GM12891 (cell line): Measurements from ENCODE around the gene CDH13.

Experiments
- DNase-seq: peaks from one replicate; pipeline ENCODE4 v3.0.0; 2011; ENCODE audit warnings: low spot score; ENCODE audit not compliant: insufficient read length
- FAIRE-seq: peaks from 2 replicates; lab custom pipeline; 2011; peaks lifted over from hg19 to GRCh38; lab: Jason Lieb, UNC
- PAX5 ChIP-seq: IDR thresholded peaks from 2 replicates; pipeline ENCODE4 v1.6.1; 2011; ENCODE audit warnings: low read length, moderate library complexity, mild to moderate bottlenecking; ENCODE audit not compliant: insufficient read depth, severe bottlenecking
- POLR2A ChIP-seq: IDR thresholded peaks from 2 replicates; pipeline ENCODE4 v1.6.1; 2011; ENCODE audit warnings: low read depth, low read length, control low read depth
- POLR2AphosphoS5 ChIP-seq: IDR thresholded peaks from 2 replicates; pipeline ENCODE4 v1.6.1; 2011; ENCODE audit warnings: low read depth, low read length, control low read depth
- POU2F2 ChIP-seq: IDR thresholded peaks from 2 replicates; pipeline ENCODE4 v1.6.1; 2011; ENCODE audit warnings: low read depth, mild to moderate bottlenecking, control low read depth, low read length, moderate library complexity
- SPI1 ChIP-seq: IDR thresholded peaks from 2 replicates; pipeline ENCODE4 v1.6.1; 2011; ENCODE audit warnings: low read depth, low read length, control low read depth
- TAF1 ChIP-seq: IDR thresholded peaks from 2 replicates; pipeline ENCODE4 v1.6.1; 2011; ENCODE audit warnings: low read depth, low read length, control low read depth

CDH13 gene

DNA sequence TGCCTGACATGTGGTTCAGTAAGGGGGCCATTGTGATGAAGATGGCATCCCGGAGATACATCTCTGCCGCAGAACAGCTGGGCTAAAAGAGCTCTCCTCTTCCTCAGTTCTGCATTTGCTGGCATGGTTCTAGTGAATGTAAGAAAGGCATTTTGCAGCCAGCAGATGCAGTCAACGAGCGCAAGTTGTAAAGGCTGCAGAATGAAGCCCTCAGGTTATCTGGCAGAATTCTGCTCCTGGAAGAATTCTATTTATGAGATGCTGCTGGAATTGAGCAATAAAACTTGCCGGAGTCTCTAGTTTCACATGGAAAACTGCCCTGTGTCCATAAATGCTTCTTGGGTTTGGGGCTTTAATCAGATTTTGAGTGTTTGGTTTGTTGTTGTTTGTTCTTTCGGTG is 1004.2 kb downstream of the CDH13 start:
- FAIRE-seq (no peak), DNase-seq (no peak)
- no peak for TF ChIP-seq SPI1

DNA sequence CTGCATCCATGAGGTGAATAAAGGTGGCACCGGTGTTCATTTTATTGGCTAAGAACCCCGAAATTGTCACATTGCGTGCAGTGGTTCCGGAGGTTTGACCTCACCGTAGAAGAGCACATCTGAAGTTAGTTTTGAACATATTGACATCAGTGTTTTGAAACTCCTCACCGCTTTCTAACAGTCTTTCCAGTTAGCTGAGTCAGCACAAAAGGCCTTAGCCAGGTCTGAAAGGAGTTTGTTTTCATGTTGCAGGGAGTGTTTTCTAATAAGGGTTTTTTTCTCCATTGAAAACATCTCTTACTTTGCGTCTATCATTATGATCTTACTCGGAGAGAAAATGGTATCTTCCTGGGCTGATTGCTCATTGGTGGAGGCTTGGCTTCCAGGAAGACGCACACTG is 1006.5 kb downstream of the CDH13 start:
- FAIRE-seq (no peak), DNase-seq (no peak)
- TF ChIP-seq POLR2A (no peak), POU2F2 (no peak), POLR2AphosphoS5 (no peak), TAF1 (no peak), SPI1 (no peak), PAX5 (no peak)

DNA sequence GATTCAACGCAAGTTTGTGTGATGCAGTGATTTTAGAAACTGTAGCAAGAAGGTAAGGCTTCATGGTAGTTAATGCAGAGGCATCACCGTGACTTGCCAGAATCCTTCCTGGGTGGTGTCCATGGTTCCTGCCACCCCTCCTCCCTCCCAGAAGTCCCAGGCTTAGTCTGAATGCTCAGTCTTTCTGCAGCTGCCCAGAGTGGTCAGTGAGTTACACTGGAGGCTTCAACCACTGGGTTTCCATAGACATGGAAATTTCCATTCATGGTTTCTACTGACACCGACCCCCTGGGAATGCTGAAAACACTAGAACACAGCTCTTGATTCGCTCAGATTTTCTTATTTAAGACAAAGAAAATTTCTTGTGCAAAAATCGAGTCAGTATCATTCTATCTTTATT is 1021.6 kb downstream of the CDH13 start:
- DNase-seq: no peak
- no peak for FAIRE-seq
- TF ChIP-seq POLR2AphosphoS5 (no peak), SPI1 (no peak), PAX5 (no peak), TAF1 (no peak), POLR2A (no peak), POU2F2 (no peak)

DNA sequence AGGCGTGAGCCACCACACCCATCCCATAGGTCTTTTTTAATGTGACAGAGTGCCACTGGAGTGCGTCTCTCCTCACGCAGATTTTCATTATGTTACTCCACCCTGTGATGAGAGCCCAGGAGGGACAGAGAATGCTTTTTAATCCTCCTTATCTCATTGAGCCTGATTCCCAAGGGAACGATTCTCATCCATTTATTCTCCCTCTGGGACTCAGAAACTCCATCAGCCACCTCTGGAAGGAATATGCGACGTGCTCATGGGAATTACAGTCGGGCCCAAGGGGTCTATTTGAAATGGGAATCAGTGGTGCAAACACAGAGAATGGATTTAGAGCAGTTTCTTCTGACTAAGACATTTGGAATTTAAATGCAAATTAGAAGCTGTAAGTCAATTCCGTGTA is 1025.1 kb downstream of the CDH13 start:
- no peak for FAIRE-seq
- TF ChIP-seq PAX5 (no peak), TAF1 (no peak), SPI1 (no peak)
- no peak for DNase-seq

DNA sequence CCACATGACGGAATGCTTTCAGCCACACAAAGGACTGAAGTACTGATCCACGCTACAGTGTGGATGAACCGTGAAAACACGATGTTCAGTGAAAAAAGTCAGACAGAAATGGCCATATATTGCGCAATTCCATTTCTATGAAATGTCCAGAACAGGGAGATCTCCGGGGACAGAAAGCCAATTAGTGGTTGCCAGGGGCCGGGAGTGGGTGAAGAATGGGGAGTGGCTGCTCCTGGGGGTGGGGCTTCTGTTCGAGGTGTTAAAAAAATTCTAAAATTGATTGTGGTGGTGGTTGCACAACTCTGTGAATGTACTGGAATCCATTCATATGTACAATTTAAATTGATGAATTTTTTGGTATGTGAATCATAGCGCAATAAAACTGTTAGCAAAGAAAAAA is 1026.2 kb downstream of the CDH13 start:
- TF ChIP-seq SPI1 (no peak), POLR2AphosphoS5 (no peak), POLR2A (no peak), TAF1 (no peak), POU2F2 (no peak), PAX5 (no peak)
- DNase-seq: no peak
- no peak for FAIRE-seq

DNA sequence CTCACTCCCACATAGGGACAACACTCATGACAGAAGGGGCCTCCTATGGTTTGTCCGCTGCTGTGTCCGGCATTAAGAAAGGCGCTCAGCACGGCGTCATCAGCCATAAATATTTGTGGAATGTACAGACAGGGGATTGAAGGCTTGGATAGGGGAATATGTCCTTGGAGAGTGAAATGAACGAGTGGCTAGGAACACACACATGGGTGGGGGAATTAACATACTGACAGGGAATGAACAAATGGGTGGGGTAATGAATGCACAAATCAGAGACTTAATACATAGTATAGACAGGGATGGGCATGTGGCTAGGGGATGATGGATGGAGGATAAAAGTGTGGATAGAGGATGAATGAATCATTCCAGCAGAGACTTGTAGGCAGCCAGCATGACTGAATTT is 1027.0 kb downstream of the CDH13 start:
- no peak for DNase-seq
- FAIRE-seq: no peak
- TF ChIP-seq POLR2A (no peak), PAX5 (no peak), POLR2AphosphoS5 (no peak), POU2F2 (no peak), TAF1 (no peak), SPI1 (no peak)

DNA sequence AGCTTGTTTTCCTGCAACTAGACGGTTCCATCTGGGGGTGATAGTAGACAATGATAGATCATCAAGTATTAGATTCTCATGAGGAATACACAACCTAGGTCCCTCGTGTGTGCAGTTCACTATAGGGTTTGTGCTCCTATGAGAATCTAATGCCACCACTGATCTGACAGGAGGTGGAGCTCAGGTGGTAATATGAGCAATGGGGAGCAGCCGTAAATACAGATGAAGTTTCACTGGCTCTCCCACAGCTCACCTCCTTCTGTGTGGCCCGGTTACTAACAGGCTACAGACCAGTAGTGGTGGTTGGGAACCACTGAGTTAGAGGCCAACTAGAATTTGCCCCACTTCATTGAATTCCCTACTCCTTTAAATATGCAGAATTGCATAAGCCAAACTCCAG is 1033.5 kb downstream of the CDH13 start:
- DNase-seq: no peak
- TF ChIP-seq POLR2AphosphoS5 (no peak), TAF1 (no peak)
- no peak for FAIRE-seq

DNA sequence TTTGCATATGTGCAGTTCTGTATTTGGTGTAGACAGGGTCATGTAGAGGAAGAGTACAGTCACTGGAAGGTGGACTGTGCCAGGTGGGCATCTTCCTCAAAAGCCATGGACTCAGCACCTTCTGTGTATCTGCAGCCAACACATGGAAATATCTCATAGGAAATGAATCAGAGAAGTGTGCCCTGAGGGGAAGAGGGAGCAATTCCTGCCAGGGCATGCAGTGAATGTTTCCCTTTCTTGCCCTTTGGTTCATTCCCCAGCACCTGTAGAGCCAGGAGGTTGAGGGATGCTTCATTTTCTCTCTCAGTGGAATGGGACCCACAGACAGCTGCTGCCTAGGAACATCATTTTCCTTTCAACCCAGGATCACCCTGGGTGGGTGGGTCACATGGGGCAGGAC is 1034.9 kb downstream of the CDH13 start:
- DNase-seq (no peak), FAIRE-seq (no peak)
- TF ChIP-seq TAF1: no peak
- no peak for TF ChIP-seq PAX5
- TF ChIP-seq POLR2AphosphoS5: no peak
- no peak for TF ChIP-seq POLR2A
- no peak for TF ChIP-seq SPI1
- TF ChIP-seq POU2F2: no peak

DNA sequence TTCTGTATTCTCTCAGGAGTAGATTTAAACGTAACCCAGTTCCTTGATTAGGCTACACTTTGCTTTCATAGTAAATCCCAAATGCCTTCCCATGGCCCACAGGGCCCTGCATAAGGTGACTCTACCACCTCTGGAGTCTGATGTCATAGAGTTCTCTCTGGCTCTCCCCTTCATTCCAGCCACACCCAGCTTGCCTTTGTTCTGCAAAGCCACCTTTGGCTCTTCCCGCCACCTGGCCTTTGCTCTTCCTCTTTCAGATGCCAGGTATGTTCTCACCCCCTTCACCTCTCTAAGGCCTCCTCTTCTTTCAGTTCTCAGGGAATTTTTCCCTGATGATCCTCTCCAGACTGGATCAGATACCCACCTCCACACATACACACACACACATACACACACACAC is 1039.7 kb downstream of the CDH13 start:
- DNase-seq: no peak
- no peak for TF ChIP-seq POLR2AphosphoS5
- TF ChIP-seq PAX5: no peak
- TF ChIP-seq TAF1: no peak
- no peak for TF ChIP-seq POU2F2
- no peak for TF ChIP-seq SPI1
- no peak for TF ChIP-seq POLR2A
- no peak for FAIRE-seq

DNA sequence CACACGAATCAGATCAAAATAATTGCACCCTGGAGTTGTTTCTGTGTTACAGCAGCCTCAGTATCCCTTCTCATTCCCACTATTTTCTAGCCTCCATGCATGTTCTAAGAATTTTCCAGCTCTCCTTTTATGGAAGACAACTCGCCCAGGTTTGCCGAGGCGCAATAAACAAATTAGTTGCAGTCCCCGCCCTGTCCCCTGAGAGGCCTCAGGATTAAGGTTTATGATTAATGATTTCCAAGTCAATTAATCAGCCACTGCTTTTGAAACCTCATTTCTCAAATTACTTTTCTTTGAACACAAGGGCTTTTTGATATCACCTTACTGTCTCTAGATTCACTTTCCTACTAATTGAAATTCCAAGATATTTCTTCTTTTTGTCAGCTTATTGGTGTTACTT is 1042.7 kb downstream of the CDH13 start:
- no peak for FAIRE-seq

More for the DNA sequence above, 1042.7 kb downstream of the CDH13 start:
- TF ChIP-seq POU2F2 (no peak), PAX5 (no peak), SPI1 (no peak), TAF1 (no peak), POLR2A (no peak), POLR2AphosphoS5 (no peak)
- no peak for DNase-seq
